ENCODE results near the gene PLK5.

Gene PLK5

DNA sequence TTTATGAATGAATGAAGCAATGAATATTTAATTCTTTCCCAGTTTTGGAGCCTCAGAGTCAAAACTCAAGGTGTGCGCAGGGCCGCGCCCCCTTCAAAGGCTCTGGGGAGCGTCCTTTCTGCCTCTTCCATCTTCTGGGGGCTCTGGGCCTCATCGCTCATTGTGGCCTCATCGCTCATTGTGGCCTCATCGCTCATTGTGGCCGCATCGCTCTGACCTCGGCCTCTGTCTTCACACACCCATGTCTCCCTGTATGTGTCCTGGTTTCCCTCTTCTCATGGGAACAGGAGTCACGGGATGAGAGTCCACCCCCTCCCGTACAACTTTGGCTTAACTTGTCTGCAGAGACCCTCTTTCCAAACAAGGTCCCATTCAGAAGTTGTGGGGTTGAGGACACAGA is 47.5 kb downstream of the PLK5 start:
- H3K4me3 ChIP-seq (replicated peaks in 1 of 2; ENCODE audit: low read depth in 2 of 2, low read length in 2 of 2): no peak overlapping the region
- DNase-seq (ENCODE audit: low read depth in 2 of 2): no peak
- TF ChIP-seq, protein P1, sequence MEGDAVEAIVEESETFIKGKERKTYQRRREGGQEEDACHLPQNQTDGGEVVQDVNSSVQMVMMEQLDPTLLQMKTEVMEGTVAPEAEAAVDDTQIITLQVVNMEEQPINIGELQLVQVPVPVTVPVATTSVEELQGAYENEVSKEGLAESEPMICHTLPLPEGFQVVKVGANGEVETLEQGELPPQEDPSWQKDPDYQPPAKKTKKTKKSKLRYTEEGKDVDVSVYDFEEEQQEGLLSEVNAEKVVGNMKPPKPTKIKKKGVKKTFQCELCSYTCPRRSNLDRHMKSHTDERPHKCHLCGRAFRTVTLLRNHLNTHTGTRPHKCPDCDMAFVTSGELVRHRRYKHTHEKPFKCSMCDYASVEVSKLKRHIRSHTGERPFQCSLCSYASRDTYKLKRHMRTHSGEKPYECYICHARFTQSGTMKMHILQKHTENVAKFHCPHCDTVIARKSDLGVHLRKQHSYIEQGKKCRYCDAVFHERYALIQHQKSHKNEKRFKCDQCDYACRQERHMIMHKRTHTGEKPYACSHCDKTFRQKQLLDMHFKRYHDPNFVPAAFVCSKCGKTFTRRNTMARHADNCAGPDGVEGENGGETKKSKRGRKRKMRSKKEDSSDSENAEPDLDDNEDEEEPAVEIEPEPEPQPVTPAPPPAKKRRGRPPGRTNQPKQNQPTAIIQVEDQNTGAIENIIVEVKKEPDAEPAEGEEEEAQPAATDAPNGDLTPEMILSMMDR (IDR thresholded peaks at IDR 0.05; ENCODE audit: low read depth, low read length): no peak

DNA sequence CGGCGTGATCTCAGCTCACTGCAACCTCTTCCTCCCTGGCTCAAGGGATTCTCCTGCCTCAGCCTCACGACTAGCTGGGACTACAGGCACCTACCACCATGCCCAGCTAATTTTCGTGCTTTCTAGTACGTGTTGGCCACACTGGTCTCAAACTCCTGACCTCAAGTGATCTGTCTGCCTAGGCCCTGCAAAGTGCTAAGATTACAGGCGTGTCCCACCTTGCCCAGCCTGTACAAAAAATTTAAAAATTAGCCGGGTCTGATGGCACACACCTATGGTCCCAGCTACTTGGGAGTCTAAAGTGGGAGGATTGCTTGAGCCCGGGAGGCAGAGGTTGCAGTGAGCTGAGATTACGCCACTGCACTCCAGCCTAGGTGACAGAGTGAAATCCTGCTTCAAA is 48.9 kb downstream of the PLK5 start:
- TF ChIP-seq, protein P1 (IDR thresholded peaks at IDR 0.05; ENCODE audit: low read depth, low read length): no peak
- H3K4me3 ChIP-seq (replicated peaks in 1 of 2; ENCODE audit: low read depth in 2 of 2, low read length in 2 of 2): no peak overlapping the region

DNA sequence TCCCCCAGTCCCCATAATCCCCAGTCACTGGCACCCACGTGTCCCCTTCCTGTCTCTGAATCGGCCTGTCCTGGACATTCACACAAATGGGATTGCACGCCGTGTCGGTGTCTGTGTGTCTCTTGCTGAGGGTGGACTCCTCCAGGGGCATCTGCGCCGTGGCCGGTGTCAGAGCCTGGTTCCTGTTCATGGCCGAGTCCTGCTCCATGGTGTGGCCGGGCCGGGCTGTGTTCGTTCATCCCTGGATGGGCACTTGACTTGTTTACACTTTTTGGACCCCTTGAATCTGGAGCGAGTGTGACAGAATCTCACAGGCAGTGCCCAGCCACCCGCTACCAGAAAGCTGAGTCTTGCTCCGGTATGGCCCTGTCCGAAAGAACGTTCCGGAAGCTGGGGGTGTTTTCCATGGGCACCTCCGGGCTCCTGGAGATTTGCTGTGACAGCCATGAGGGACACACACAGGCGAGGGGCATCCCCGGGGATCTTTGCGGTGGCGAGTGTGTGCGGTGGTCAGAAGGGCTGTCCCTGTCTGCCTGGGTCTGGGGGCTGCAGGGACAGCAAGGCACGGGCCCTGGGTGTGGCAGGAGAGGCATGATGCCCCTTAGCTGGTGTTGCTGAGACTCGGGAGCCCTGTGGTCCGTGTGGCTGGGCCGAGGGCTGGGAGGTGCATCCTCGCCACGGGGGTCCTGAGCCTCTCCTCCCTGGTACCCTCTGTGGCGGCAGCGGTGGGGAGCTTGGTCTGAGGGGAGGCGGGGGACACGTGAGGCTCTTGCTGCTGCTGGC is 50.7 kb downstream of the PLK5 start:
- no peak overlapping the region for H3K4me3 ChIP-seq (replicated peaks in 1 of 2; ENCODE audit: low read depth in 2 of 2, low read length in 2 of 2)
- DNase-seq (ENCODE audit: low read depth in 2 of 2): no peak
- TF ChIP-seq, protein P1 (IDR thresholded peaks at IDR 0.05; ENCODE audit: low read depth, low read length): no peak

More for the DNA sequence above, 48.9 kb downstream of the PLK5 start:
- no peak for DNase-seq (ENCODE audit: low read depth in 2 of 2)

DNA sequence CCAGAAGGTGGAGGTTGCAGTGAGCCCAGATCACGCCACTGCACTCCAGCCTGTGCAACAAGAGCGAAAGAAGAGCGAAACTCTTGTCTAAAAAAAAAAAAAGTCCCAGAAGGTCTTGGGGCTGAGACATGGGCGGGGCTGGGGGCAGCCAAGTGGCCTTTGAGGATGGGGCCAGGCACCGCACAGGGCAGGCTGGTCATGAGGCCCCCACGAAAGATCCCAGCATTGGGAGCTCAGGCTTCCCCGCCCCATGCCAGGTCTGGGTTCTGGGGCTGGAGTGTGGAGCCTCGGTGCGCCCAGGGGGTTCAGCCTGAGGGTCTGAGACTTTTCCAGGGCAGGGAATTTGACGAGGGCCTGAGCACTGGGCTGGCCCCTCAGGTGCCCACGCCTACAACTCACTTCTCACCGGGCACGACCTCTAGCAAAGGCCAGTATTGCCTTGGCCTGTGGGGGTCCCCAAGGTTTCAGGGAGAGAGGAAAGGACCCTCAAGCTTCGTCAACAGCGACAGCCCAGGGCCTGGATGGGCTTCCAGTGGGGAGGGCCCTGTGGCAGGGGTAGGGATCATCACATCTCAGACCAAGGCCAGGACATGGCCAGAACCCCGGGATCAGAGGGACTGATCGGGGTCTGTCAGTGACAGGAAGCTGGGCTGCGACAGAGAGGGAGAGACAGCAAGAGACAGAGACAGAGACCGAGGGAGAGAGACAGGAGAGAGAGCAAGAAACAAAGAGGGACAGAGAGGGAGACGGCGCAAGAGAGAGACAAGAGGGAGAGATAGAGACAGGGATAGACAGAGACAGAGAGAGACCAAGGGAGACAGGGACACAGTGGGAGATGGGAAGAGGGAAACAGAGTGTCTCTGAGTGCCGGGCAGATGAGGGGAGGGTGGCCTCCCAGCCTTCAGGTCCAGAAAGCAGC is 51.7 kb downstream of the PLK5 start:
- no peak for DNase-seq (ENCODE audit: low read depth in 2 of 2)
- TF ChIP-seq, protein P1 (IDR thresholded peaks at IDR 0.05; ENCODE audit: low read depth, low read length): no peak
- H3K4me3 ChIP-seq (replicated peaks in 1 of 2; ENCODE audit: low read depth in 2 of 2, low read length in 2 of 2): no peak overlapping the region

DNA sequence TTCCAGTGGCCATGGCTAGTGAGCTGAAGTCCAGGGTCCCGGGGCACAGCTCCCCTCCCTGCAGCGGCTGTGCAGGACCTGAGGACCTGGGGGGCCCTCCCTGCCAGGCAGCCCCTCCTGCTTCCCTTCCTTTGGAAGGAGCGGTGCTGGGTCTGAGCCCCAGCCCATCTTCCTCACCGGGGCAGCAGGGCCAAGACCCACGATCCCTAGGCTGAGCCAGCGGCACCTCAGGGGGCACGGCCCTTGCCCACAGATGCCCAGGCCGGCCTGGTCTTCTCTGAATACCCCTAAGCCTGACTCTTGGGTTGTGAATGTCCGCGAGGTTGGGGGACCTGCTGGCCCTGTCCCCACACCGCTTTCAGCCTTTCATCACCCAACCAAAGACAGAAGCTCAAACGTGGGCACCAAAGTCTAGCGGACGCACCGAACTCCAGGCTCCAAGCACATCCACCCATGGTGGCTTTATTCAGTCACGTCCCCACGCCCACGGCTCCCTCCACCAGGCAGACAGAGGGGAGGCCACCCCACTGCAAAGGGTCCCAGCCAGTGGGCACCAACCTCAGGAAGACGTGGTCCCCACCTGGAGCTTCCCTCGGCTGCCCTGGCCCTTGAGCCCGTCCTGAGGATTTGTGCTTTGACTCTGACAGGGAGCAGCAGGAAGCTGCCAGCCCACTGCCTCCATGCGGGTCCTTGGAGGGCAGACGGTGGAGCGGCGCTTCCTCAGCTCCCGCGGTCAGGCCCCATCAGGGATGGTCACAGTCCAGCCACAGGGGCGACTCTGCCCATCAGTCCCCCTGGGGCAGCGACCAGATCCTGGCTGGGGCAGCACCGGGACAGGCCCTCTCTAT is 52.6 kb downstream of the PLK5 start:
- no peak for DNase-seq (ENCODE audit: low read depth in 2 of 2)
- no peak overlapping the region for H3K4me3 ChIP-seq (replicated peaks in 1 of 2; ENCODE audit: low read depth in 2 of 2, low read length in 2 of 2)
- TF ChIP-seq, protein P1 (IDR thresholded peaks at IDR 0.05; ENCODE audit: low read depth, low read length): no peak

Measured in cardiac fibroblast (primary cell).